Heart left ventricle (tissue), 16 donors: Measurements from ENCODE around the gene PFKFB3. TPM values are rescaled to one million over a fixed set of nuclear protein-coding genes. Genes with fewer than 3 reads are reported as not detected.

ENCODE experiments used
- ATAC-seq, 4 donors: fragments of 200-7000 bp; cut with Tn5 transposase; one replicate each; pipeline ENCODE4 v1.9.1; 2020 to 2022; ENCODE audit warnings: moderate library complexity in 4 of 4, mild to moderate bottlenecking in 3 of 4, moderate number of reproducible peaks in 1 of 4
- DNase-seq, 5 donors: peaks; one replicate each; pipeline ENCODE4 v3.0.0-alpha.2; 2020
- H3K27ac ChIP-seq, 12 donors: fragments of 200-600 bp; sonication (generic) in 4 of 12; one replicate each; pipeline versions ENCODE4 v1.5.0 to v1.8.0; 2016 to 2022; ENCODE audit warnings: mild to moderate bottlenecking in 2 of 12
- H3K27me3 ChIP-seq, 9 donors: fragments of 200-600 bp; sonication (generic) in 2 of 9; one replicate each; pipeline versions ENCODE4 v1.5.1 to v1.8.0; 2016 to 2022; ENCODE audit warnings: mild to moderate bottlenecking in 3 of 9
- H3K36me3 ChIP-seq, 9 donors: fragments of 200-600 bp; sonication (generic) in 2 of 9; one replicate each; pipeline versions ENCODE4 v1.5.0 to v1.8.0; 2018 to 2022; ENCODE audit warnings: mild to moderate bottlenecking in 2 of 9
- H3K4me1 ChIP-seq, 12 donors: fragments of 200-600 bp; sonication (generic) in 4 of 12; one replicate each; pipeline versions ENCODE4 v1.5.0 to v1.8.0; 2016 to 2022; ENCODE audit warnings: mild to moderate bottlenecking in 3 of 12
- H3K4me3 ChIP-seq, 12 donors: fragments of 200-600 bp; sonication (generic) in 4 of 12; one replicate each; pipeline versions ENCODE4 v1.5.0 to v1.8.0; 2017 to 2022; ENCODE audit warnings: mild to moderate bottlenecking in 9 of 12, moderate library complexity in 4 of 12
- H3K9me3 ChIP-seq, 12 donors: fragments of 200-600 bp; sonication (generic) in 4 of 12; one replicate each; pipeline versions ENCODE4 v1.5.0 to v1.8.0; 2016 to 2022; ENCODE audit warnings: mild to moderate bottlenecking in 1 of 12
- POLR2A ChIP-seq, 2 donors: fragments of 450-650 bp; IDR thresholded peaks; one replicate each; pipeline ENCODE4 v1.6.1; 2017; ENCODE audit warnings: antibody characterized with exemption in 2 of 2, mild to moderate bottlenecking in 2 of 2, moderate library complexity in 2 of 2
- WGBS, 4 donors: extraction: QIAGEN DNeasy Blood & Tissue Kit in 2 of 4; methylation state at CpG; one replicate each; pipeline versions ENCODE4 v1.1.5 to v1.1.7; 2013 to 2018; 5-methylcytosine and 5-hydroxymethylcytosine counted together
- intact Hi-C, 10 donors: fragments of 100-400 bp; cut with DNase I; formaldehyde crosslinking; loops; one replicate each; pipeline versions ENCODE4 v1.11.1 to v1.14.2; 2022
- polyA plus RNA-seq, 2 donors: library from polyadenylated mRNA; stranded (reverse); fragments of 200-250 nt; gene quantifications; one replicate each; pipeline ENCODE4 v1.2.3, GENCODE V29; 2013
- total RNA-seq, 9 donors: library from RNA; depleted of rRNA in 2 of 9; stranded (reverse); fragments of >200 nt in 2 of 9; fragmentation: NEBNext Ultra II Directional in 3 of 9; extraction: Animal tissue kit (Norgen Biotek cat#: 25700) in 3 of 9; gene quantifications; one replicate each; pipeline versions ENCODE4 v1.1.0 to v1.2.4, GENCODE V29; 2016 to 2023
- TF ChIP-seq, protein P1 (sequence below), 12 donors: fragments of 200-600 bp; sonication (generic) in 4 of 12; IDR thresholded peaks; one replicate each; pipeline versions ENCODE4 v1.5.0 to v1.8.0; 2018 to 2022; ENCODE audit warnings: antibody characterized with exemption in 12 of 12, mild to moderate bottlenecking in 5 of 12
- donor health status: ischemic (EF 13 %, LVEDD 7.1; RV severe dilation, severe dysfunction).
- donor health status: healthy with polysubstance abuse.
- donor health status: DM: no; HTN: yes; CAD: no.
- donor health status: DM: no; HTN: no; CAD: no.
- donor health status: ischemic (EF 25% LVEDD 6.9; RV normal size, moderate dysfunction).
- donor health status: ischemic (EF 25% LVEDD 5.7; RV mildly dilated, moderate dysfunction).
- donor health status: healthy.
- donor health status: DM: yes; HTN: yes; CAD: no.
- donor health status: ischemic (EF 35%, LVEDD 5.7; RV mildly dilated, moderate dysfunction).
- donor health status: nonischemic (EF 11% LVEDD 7.7; RV severe dilation, severe dysfunction).
- donor health status: DM: yes; HTN: yes; CAD: no.
- donor health status: PGD.
- donor health status: ischemic (EF 29% LVEDD 5.4; RV normal size, mild dysfunction).
- donor health status: nonischemic (EF 23%, LVEDD 6.1; RV moderate dilation, normal function).

The PFKFB3 gene
- total and polyA plus RNA-seq, 11 donors, result 6.2 to 53.1 (median 13.4) TPM

DNA sequence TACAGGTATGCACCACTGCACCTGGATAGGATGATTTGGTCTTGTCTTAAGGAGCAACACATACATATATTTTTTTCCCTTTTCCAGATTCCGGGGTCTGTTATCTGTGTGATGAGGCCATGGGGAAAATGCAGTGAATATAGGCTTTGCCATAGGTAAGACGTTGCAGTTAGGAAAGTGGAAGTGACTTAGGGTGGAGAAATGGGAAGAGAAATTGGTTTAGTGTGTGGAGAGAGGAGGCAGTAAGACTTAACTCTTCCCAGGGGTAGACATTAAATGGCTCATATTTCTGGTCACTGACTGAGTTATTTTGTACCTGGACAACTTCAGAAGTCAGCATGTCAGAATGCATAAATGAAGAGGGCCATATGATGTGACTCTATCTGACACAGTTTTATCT lies 66.7 kb downstream of the PFKFB3 start:
- Histone ChIP-seq H3K4me3 (no peak overlapping the region), H3K9me3 (no peaks in the 10 kb centered on the region), H3K27ac (peak overlapping the region in 1 of 12 donors; percentile 54), H3K36me3 (no peaks in the 10 kb centered on the region), H3K4me1 (peaks cover 0 to 31% (median 0%) of the 10 kb centered on the region in 12 donors), H3K27me3 (no peaks in the 10 kb centered on the region)
- ATAC-seq (no peak), DNase-seq (no peak)
- intact Hi-C loops, result no loop called here
- 77 to 84% (median 80%) methylated on average over 2 of the region's 2 CpGs for WGBS, 4 donors
- TF ChIP-seq, protein P1, sequence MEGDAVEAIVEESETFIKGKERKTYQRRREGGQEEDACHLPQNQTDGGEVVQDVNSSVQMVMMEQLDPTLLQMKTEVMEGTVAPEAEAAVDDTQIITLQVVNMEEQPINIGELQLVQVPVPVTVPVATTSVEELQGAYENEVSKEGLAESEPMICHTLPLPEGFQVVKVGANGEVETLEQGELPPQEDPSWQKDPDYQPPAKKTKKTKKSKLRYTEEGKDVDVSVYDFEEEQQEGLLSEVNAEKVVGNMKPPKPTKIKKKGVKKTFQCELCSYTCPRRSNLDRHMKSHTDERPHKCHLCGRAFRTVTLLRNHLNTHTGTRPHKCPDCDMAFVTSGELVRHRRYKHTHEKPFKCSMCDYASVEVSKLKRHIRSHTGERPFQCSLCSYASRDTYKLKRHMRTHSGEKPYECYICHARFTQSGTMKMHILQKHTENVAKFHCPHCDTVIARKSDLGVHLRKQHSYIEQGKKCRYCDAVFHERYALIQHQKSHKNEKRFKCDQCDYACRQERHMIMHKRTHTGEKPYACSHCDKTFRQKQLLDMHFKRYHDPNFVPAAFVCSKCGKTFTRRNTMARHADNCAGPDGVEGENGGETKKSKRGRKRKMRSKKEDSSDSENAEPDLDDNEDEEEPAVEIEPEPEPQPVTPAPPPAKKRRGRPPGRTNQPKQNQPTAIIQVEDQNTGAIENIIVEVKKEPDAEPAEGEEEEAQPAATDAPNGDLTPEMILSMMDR (IDR thresholded peaks at IDR 0.05), result no peak
- no peak for TF ChIP-seq POLR2A (IDR thresholded peaks at IDR 0.05)

DNA sequence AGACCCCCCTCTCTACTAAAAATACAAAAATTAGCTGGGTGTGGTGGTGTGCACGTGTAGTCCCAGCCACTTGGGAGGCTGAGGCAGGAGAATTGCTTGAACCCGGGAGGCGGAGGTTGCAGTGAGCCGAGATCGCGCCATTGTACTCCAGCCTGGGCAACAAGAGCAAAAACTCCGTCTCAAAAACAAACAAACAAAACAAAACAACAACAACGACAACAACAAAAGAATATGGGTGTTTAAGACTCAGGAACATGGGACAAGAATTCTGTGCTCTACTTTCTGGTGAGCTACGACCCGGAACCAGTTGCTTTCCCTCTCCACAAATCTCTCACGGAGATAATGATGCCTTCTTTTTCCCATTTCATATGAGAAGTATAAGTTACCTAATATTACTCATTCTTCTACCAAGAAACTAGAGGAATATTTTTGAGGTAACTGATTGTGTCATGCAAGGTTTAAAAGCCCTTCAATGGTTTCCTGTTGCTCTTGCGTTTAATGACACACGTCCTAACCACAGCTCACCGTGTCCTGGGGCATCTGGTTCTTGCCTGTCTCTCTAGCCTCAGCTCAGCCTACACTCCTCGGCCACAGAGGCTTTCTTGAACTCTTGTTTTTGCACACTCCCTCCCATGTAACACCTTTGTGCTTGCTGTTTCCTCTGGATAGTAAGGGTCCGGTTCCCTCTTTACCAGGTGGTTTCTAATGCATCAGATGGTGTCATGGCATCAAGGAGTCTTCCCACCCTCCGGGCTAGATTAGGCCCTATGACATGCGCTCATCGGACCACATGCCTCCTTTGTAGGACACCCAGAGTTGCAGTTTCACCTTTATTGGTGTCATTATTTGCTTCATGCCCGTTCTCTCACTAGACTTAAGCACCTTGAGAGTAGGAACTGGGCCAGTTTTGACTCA lies 67.5 kb downstream of the PFKFB3 start:
- no peak for DNase-seq
- ATAC-seq, result no peak
- 88 to 91% (median 90%) methylated on average over 20 of the region's 20 CpGs for WGBS, 4 donors
- H3K9me3 ChIP-seq, result no peaks in the 10 kb centered on the region
- H3K27me3 ChIP-seq, result no peaks in the 10 kb centered on the region
- no peak overlapping the region for H3K4me3 ChIP-seq
- H3K4me1 ChIP-seq, result peaks cover 0 to 39% (median 2%) of the 10 kb centered on the region in 12 donors
- intact Hi-C loops, result no loop called here
- H3K27ac ChIP-seq, result peak overlapping the region in 1 of 12 donors; percentile 54
- no peak for TF ChIP-seq POLR2A (IDR thresholded peaks at IDR 0.05)
- TF ChIP-seq, protein P1 (IDR thresholded peaks at IDR 0.05), result no peak
- H3K36me3 ChIP-seq, result no peaks in the 10 kb centered on the region

DNA sequence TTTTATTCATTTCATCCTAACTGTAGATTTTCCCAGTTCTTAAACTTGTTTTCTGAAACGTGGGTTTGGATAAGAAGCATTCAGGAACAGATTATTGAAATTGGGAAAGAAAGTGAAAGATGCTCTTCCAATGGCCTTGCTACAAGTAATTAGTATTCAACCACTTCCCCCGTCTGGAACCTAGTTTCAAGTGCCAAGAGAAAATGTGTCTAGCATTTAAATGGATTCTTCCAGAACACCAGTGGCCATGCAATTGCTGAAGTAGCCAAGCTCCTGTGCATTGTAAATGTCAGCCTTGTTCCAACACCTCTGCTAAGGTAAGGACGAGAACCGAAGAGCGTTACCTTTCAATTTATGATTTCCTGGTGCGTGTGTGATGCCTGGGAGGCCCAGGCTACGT lies 68.2 kb downstream of the PFKFB3 start:
- WGBS, 4 donors, result 75 to 81% (median 79%) methylated on average over 7 of the region's 7 CpGs
- intact Hi-C loops, result no loop called here
- DNase-seq (no peak), ATAC-seq (no peak)
- H3K36me3 ChIP-seq, result no peaks in the 10 kb centered on the region
- no peaks in the 10 kb centered on the region for H3K9me3 ChIP-seq
- H3K27me3 ChIP-seq, result no peaks in the 10 kb centered on the region
- no peak overlapping the region for H3K4me3 ChIP-seq
- H3K4me1 ChIP-seq, result peaks cover 0 to 45% (median 7%) of the 10 kb centered on the region in 12 donors
- H3K27ac ChIP-seq, result peak overlapping the region in 1 of 12 donors; percentile 54
- TF ChIP-seq, protein P1 (IDR thresholded peaks at IDR 0.05), result no peak
- TF ChIP-seq POLR2A (IDR thresholded peaks at IDR 0.05), result no peak

DNA sequence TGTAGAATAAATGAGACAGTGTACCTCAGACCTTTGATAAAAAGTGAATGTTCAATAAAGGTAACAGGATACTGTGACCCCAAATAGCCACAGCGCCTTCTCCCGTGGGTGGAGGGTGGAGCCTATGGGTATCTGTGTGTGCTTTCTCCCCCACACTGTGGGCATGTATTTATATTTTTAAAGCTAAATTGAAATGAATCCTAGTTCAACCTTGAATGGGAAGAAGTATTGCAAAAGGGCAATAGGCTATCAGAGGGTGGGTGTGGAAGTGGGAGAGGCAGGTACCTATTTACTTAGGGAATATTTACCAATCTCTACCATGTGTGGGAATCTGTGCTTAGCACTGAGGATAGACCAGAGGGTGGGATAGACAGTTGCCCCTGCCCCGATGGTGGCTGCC lies 68.9 kb downstream of the PFKFB3 start:
- H3K27me3 ChIP-seq, result no peaks in the 10 kb centered on the region
- intact Hi-C loops, result no loop called here
- H3K27ac ChIP-seq, result no peak overlapping the region
- TF ChIP-seq, protein P1 (IDR thresholded peaks at IDR 0.05), result no peak
- TF ChIP-seq POLR2A (IDR thresholded peaks at IDR 0.05), result no peak
- no peaks in the 10 kb centered on the region for H3K36me3 ChIP-seq
- no peak for ATAC-seq
- 87 to 89% (median 88%) methylated on average over 3 of the region's 3 CpGs for WGBS, 4 donors
- H3K4me1 ChIP-seq, result peaks cover 0 to 47% (median 7%) of the 10 kb centered on the region in 12 donors
- no peaks in the 10 kb centered on the region for H3K9me3 ChIP-seq
- DNase-seq, result no peak
- H3K4me3 ChIP-seq, result no peak overlapping the region
